Stomach smooth muscle (tissue), 2 donors: ENCODE measurements around the gene HSD17B14.
"Not testable (repeated sequence)": the region's sequence is repeated elsewhere in the genome, so short reads cannot be mapped to it uniquely, and the experiment has no call there.

Experiments
- H3K27ac ChIP-seq: one replicate; pipeline ENCODE4 v1.7.0; 2013; ENCODE audit warnings: mild to moderate bottlenecking, low read length, inconsistent platforms
- H3K27me3 ChIP-seq, 2 donors: one replicate each; pipeline ENCODE4 v1.7.0; 2013; ENCODE audit warnings: low read length in 2 of 2; ENCODE audit not compliant: insufficient read depth in 2 of 2, control insufficient read depth in 1 of 2
- H3K36me3 ChIP-seq, 2 donors: one replicate each; pipeline ENCODE4 v1.7.0; 2013; ENCODE audit warnings: low read length in 2 of 2; ENCODE audit not compliant: control insufficient read depth in 2 of 2, insufficient read depth in 2 of 2
- H3K4me1 ChIP-seq: one replicate; pipeline ENCODE4 v1.7.0; 2013; ENCODE audit warnings: low read length; ENCODE audit not compliant: control insufficient read depth, insufficient read depth
- H3K4me3 ChIP-seq, 2 donors: one replicate each; pipeline ENCODE4 v1.7.0; 2013; ENCODE audit warnings: low read length in 2 of 2
- H3K9ac ChIP-seq, 2 donors: one replicate each; pipeline ENCODE4 v1.7.0; 2013; ENCODE audit warnings: low read length in 2 of 2, mild to moderate bottlenecking in 1 of 2
- H3K9me3 ChIP-seq, 2 donors: one replicate each; pipeline ENCODE4 v1.7.0; 2013; ENCODE audit warnings: low read length in 2 of 2; ENCODE audit not compliant: control insufficient read depth in 2 of 2
- donor health status: healthy.
- donor health status: Pancreatic carcinoma.

Gene HSD17B14

GRCh38 chr19:48836089-48837017 is at the start of gene HSD17B14:
HSD17B14 (minus strand) TSS chr19:48836491; CDS start chr19:48836411, 80 bp downstream.
- Histone ChIP-seq H3K4me1 (peaks cover 17% of the 10 kb centered on the region), H3K36me3 (peaks cover 0 to 2% of the 10 kb centered on the region in 2 donors), H3K9ac (peak within 1 kb of the TSS; percentile 66 to 73), H3K9me3 (no peaks in the 10 kb centered on the region), H3K27ac (peak within 1 kb of the TSS; percentile 77), H3K27me3 (no peaks in the 10 kb centered on the region), H3K4me3 (peak within 1 kb of the TSS; percentile 74 to 75)

- peak overlapping the region in 1 of 2 donors; percentile 21 for H3K9ac ChIP-seq
- no peaks in the 10 kb centered on the region for H3K9me3 ChIP-seq
- peaks cover 0 to 3% of the 10 kb centered on the region in 2 donors for H3K36me3 ChIP-seq
- no peak overlapping the region for H3K4me3 ChIP-seq
- H3K4me1 ChIP-seq = no peaks in the 10 kb centered on the region
- no peaks in the 10 kb centered on the region for H3K27me3 ChIP-seq
- no peak overlapping the region for H3K27ac ChIP-seq
Observed at GRCh38 chr19:48883726-48884125, 47.4 kb upstream of the HSD17B14 start.

DNA sequence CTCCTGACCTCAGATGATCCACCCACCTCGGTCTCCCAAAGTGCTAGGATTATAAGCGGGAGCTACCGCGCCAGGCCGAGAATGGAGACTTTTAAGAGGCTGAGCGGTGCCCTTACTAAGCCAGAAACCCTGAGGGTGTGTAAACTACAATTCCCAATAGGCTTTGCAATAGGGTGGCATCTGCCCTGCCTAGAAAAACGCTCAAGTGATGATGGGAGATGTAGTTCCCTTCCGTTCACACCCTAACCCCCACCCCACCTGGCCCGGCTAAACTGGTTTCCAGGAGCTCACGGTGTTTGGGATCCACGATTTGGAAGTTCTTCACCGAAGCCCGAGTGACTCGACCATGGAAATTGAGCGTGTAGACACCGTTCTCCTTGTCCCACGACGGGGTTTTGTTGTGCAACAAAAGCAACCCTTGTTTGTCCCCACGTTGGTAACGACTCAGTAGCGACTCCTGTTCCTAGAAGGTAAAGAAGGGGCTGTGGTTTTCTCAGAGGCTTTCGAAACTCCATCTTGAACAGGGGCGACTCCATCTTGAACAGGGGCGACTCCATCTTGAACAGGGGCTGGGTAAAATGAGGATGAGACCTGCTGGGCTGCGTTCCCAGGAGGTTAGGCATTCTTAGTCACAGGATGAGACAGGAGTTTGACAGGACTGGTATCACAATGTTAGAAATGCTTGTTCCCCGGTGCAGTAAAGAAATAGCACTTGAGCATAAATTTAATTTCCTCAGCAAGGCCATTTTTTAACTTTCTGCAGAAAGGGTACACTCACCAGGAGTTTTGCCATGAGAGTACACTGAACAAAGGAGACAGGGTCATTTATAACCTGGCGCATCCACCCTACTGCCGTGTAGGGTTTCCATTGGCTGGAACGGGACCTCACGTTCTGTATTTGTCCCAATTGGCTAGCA is 45.7 kb upstream of the HSD17B14 start:
- Histone ChIP-seq H3K36me3 (peaks cover 0 to 4% of the 10 kb centered on the region in 2 donors), H3K27me3 (no peaks in the 10 kb centered on the region), H3K4me1 (no peaks in the 10 kb centered on the region), H3K4me3 (no peak overlapping the region), H3K27ac (no peak overlapping the region), H3K9me3 (no peaks in the 10 kb centered on the region), H3K9ac (no peak overlapping the region)

DNA sequence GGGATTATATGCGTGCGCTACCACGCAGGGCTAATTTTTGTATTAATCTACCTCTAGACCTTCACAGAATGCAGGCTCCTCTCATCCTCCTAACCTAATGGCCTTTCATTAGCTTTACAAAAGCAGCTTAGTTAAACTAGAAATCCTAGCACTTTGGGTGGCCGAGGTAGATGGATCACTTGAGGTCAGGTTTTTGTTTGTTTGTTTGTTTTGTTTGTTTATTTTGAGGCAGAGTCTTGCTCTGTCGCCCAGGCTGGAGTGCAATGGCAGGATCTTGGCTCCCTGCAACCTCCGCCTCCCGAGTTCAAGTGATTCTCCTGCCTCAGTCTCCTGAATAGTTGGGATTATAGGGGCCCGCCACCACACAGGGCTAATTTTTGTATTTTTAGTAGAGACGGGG is 43.4 kb upstream of the HSD17B14 start:
- not testable (repeated sequence) for H3K27me3 ChIP-seq, H3K9me3 ChIP-seq, H3K9ac ChIP-seq, H3K27ac ChIP-seq, H3K4me3 ChIP-seq
- Histone ChIP-seq H3K4me1 (peaks cover 18% of the 10 kb centered on the region), H3K36me3 (peaks cover 5 to 13% of the 10 kb centered on the region in 2 donors)

DNA sequence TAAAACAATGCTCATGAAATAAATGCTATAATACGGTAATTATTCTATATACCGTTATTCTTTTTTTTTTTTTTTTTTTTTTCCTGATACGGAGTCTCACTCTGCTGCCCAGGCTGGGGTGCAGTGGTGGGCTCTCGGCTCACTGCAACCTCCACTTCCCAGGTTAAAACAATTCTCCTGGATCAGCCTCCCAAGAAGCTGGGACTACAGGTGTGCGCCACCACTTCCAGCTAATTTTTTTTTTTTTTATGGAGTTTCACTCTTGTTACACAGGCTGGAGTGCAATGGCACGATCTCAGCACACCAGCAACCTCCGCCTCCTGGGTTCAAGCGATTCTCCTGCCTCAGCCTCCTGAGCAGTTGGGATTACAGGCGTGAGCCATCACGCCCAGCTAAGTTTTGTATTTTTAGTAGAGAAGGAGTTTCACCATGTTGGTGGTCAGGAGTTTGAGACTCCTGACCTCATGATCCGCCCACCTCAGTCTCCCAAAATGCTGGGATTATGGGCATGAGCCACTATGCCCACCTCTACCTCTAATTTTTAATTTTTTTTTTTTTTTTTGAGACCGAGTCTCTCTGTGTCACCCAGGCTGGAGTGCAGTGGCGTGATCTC is 42.8 kb upstream of the HSD17B14 start:
- Histone ChIP-seq H3K9ac (no peak overlapping the region), H3K4me1 (peaks cover 23% of the 10 kb centered on the region), H3K4me3 (no peak overlapping the region), H3K9me3 (no peaks in the 10 kb centered on the region), H3K36me3 (peaks cover 8 to 18% of the 10 kb centered on the region in 2 donors), H3K27ac (no peak overlapping the region), H3K27me3 (no peaks in the 10 kb centered on the region)

DNA sequence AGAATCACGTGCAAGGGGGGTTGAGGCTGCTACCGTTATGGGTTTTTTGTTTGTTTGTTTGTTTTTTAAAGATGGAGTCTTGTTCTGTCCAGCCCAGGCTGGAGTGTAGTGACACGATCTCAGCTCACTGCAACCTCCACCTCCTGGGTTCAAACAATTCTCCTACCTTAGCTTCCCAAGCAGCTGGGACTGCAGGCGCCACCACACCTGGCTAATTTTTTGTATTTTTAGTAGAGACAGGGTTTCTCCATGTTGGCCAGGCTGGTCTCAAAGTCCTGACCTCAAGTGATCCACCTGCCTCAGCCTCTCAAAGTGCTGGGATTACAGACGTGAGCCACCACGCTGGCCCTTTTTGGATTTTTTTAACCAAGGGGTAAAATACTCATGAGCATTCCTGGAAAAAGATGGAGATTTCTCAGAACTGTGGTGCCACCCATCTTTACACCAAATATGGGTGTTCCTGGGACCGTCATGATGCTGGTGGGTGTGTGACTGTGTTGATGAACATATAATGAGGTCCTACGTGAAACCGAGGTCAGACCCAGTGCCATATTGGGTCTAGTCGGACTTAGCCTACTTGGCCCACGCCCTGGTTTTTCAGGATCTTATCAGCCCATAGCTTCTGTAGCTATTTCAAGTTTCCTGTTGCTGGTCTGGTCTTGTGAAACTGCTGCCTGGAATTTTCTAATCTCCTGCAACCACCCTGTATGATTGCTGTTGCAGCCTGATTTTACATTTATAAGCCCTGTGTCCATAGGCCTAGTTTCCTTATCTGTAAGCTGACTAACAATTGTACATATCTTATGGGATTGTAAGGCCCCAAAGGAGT is 42.1 kb upstream of the HSD17B14 start:
- peaks cover 13 to 24% of the 10 kb centered on the region in 2 donors for H3K36me3 ChIP-seq
- no peaks in the 10 kb centered on the region for H3K9me3 ChIP-seq
- H3K27ac ChIP-seq = peak overlapping the region; percentile 11
- H3K4me3 ChIP-seq = no peak overlapping the region
- peaks cover 30% of the 10 kb centered on the region for H3K4me1 ChIP-seq
- no peaks in the 10 kb centered on the region for H3K27me3 ChIP-seq
- no peak overlapping the region for H3K9ac ChIP-seq

GRCh38 chr19:48877855-48878195 is 41.5 kb upstream of the HSD17B14 start:
- peak overlapping the region; percentile 11 for H3K27ac ChIP-seq
- H3K27me3 ChIP-seq = no peaks in the 10 kb centered on the region
- H3K9me3 ChIP-seq = no peaks in the 10 kb centered on the region
- no peak overlapping the region for H3K9ac ChIP-seq
- no peak overlapping the region for H3K4me3 ChIP-seq
- peaks cover 16 to 24% of the 10 kb centered on the region in 2 donors for H3K36me3 ChIP-seq
- peaks cover 34% of the 10 kb centered on the region for H3K4me1 ChIP-seq

- peaks cover 34% of the 10 kb centered on the region for H3K4me1 ChIP-seq
- peak overlapping the region in 1 of 2 donors; percentile 100 for H3K4me3 ChIP-seq
- H3K9ac ChIP-seq, H3K27me3 ChIP-seq, H3K9me3 ChIP-seq: not testable (repeated sequence)
- peaks cover 16 to 24% of the 10 kb centered on the region in 2 donors for H3K36me3 ChIP-seq
- peak overlapping the region; percentile 55 for H3K27ac ChIP-seq
Observed at GRCh38 chr19:48876043-48876981, 40.0 kb upstream of the HSD17B14 start.
